HepG2 (cell line): ENCODE data around the gene ARMH3. TPM values are rescaled to one million over a fixed set of nuclear protein-coding genes. Genes with fewer than 3 reads are reported as not detected.

Experiments
- ATAC-seq: fragments of 200-7000 bp; cut with Tn5 transposase; 3 replicates; pipeline ENCODE4 v1.9.1; 2020; ENCODE audit warnings: mild to moderate bottlenecking, moderate library complexity
- BruUV-seq: library from RNA; stranded (reverse); fragments of 400-500 nt; replicated peaks from 2 replicates; lab custom pipeline; 2021; lab: Mats Ljungman, UMichigan
- CTCF ChIA-PET: fragments of 300-600 bp; formaldehyde crosslinking; extraction: SDS; loops from one replicate; lab custom pipeline; 2021; ENCODE audit warnings: low total read pairs, inconsistent platforms, low intra/inter-chr PET ratio; lab: Yijun Ruan, JAX
- POLR2A ChIA-PET: fragments of 350-600 bp; sonication (Branson Sonifier 250); formaldehyde crosslinking; loops from one replicate; lab custom pipeline; 2020; ENCODE audit warnings: antibody characterized with exemption, inconsistent platforms; lab: Yijun Ruan, JAX
- DNase-seq: peaks from one replicate; pipeline ENCODE4 v3.0.0-alpha.2; 2015; ENCODE audit warnings: low spot score
- FAIRE-seq: peaks from 3 replicates; lab custom pipeline; 2011; peaks lifted over from hg19 to GRCh38; lab: Jason Lieb, UNC
- H2AFZ ChIP-seq: one replicate; pipeline ENCODE4 v1.6.1; 2011; ENCODE audit warnings: low read length, inconsistent platforms
- H3K27ac ChIP-seq: fragments of 300-600 bp; 3 replicates; pipeline ENCODE4 v1.8.0; 2011; ENCODE audit warnings: mixed run types, mild to moderate bottlenecking, mixed read lengths, low read length, inconsistent platforms; ENCODE audit not compliant: insufficient read depth; ENCODE audit errors: extremely low read length
- H3K27me3 ChIP-seq, 2 experiments: fragments of 200-600 bp in 1 of 2; 2 replicates in 1 of 2; 3 replicates in 1 of 2; pipeline versions ENCODE4 v1.6.0 to v1.8.0; 2011; ENCODE audit warnings: low read length in 2 of 2, mild to moderate bottlenecking in 2 of 2, moderate library complexity in 2 of 2, inconsistent platforms in 1 of 2; ENCODE audit not compliant: insufficient read depth in 2 of 2, control insufficient read depth in 1 of 2
- H3K36me3 ChIP-seq, 2 experiments: fragments of 200-600 bp in 1 of 2; replicated peaks in 1 of 2; 2 replicates in 1 of 2; 3 replicates in 1 of 2; pipeline versions ENCODE4 v1.5.1 to v1.8.0; 2011; ENCODE audit warnings: low read length in 2 of 2, inconsistent platforms in 1 of 2; ENCODE audit not compliant: insufficient read depth in 2 of 2, control insufficient read depth in 1 of 2
- H3K4me1 ChIP-seq: 2 replicates; pipeline ENCODE4 v1.5.1; 2012; ENCODE audit warnings: low read length, inconsistent platforms; ENCODE audit not compliant: insufficient read depth
- H3K4me2 ChIP-seq: 2 replicates; pipeline ENCODE4 v1.6.0; 2011; ENCODE audit warnings: low read depth, low read length, inconsistent platforms
- H3K4me3 ChIP-seq, 3 experiments: fragments of 200-600 bp in 1 of 3; sonication (generic), shearing (Covaris generic) in 1 of 3; replicated peaks in 1 of 3; 2 replicates each; pipeline ENCODE4 v1.5.1; 2011 to 2016; ENCODE audit warnings: low read length in 3 of 3, inconsistent platforms in 2 of 3, low read depth in 2 of 3, mild to moderate bottlenecking in 2 of 3, control low read depth in 1 of 3, mixed read lengths in 1 of 3; ENCODE audit not compliant: insufficient read depth in 1 of 3
- H3K79me2 ChIP-seq: one replicate; pipeline ENCODE4 v1.6.1; 2011; ENCODE audit warnings: low read length, inconsistent platforms; ENCODE audit not compliant: insufficient read depth
- H3K9ac ChIP-seq: 2 replicates; pipeline ENCODE4 v1.6.0; 2011; ENCODE audit warnings: mild to moderate bottlenecking, low read depth, low read length, inconsistent platforms; ENCODE audit not compliant: insufficient read depth
- H3K9me3 ChIP-seq: 2 replicates; pipeline ENCODE4 v1.5.1; 2012; ENCODE audit warnings: mild to moderate bottlenecking, low read length
- H4K20me1 ChIP-seq: 2 replicates; pipeline ENCODE4 v1.6.0; 2011; ENCODE audit warnings: inconsistent platforms, mild to moderate bottlenecking, low read length, moderate library complexity; ENCODE audit not compliant: insufficient read depth
- AGO2 ChIP-seq: fragments of 200-400 bp; formaldehyde crosslinking; optimal IDR thresholded peaks from 2 replicates; pipeline ENCODE3; 2017; ENCODE audit warnings: mild to moderate bottlenecking, low read depth, low read length, moderate library complexity
- CTCF ChIP-seq: sonication (generic); formaldehyde crosslinking; IDR thresholded peaks from 2 replicates; pipeline ENCODE4 v1.5.0; 2020; ENCODE audit warnings: mild to moderate bottlenecking, missing genetic modification reagents, moderate library complexity
- MAFG ChIP-seq: sonication (generic); formaldehyde crosslinking; IDR thresholded peaks from 2 replicates; pipeline ENCODE4 v1.5.1; 2020; ENCODE audit warnings: mild to moderate bottlenecking, missing genetic modification reagents
- SNAPC4 ChIP-seq: sonication (generic); formaldehyde crosslinking; IDR thresholded peaks from 2 replicates; pipeline ENCODE4 v1.4.0; 2020; ENCODE audit warnings: mild to moderate bottlenecking, missing genetic modification reagents
- ZBTB33 ChIP-seq: sonication (generic); formaldehyde crosslinking; IDR thresholded peaks from 2 replicates; pipeline ENCODE4 v1.4.0; 2020; ENCODE audit warnings: missing genetic modification reagents
- ZNF549 ChIP-seq: sonication (generic); formaldehyde crosslinking; IDR thresholded peaks from 2 replicates; pipeline ENCODE4 v1.5.0; 2020; ENCODE audit warnings: missing genetic modification reagents
- ZNF687 ChIP-seq: sonication (generic); formaldehyde crosslinking; IDR thresholded peaks from 2 replicates; pipeline ENCODE4 v1.5.1; 2020; ENCODE audit warnings: mild to moderate bottlenecking, missing genetic modification reagents, moderate library complexity
- WGBS: methylation state at CpG from one replicate; pipeline ENCODE4 v1.1.6; 2017; ENCODE audit warnings: low lambda C conversion rate; 5-methylcytosine and 5-hydroxymethylcytosine counted together
- in situ Hi-C: cut with HindIII; loops from 2 replicates; pipeline ENCODE4 v1.10.0; 2017; ENCODE audit warnings: low pct_unique_long_range_greater_than_20kb; ENCODE audit not compliant: extremely low pct_ligation_motif_present
- intact Hi-C: fragments of 100-400 bp; cut with micrococcal nuclease; formaldehyde crosslinking; loops from one replicate; pipeline ENCODE4 v1.10.0; 2022; ENCODE audit not compliant: unreplicated experiment
- polyA plus RNA-seq, 8 experiments: library from polyadenylated mRNA; depleted of rRNA in 3 of 8; stranded (reverse) in 7 of 8; unstranded in 1 of 8; fragments of >200 nt; fragmentation: Illumina TruSeq in 4 of 8; extraction: Trizol in 4 of 8; gene quantifications; 2 replicates each; pipeline versions ENCODE4 v1.2.1 to v1.2.3, GENCODE V29; 2011 to 2016; ENCODE audit warnings: low read depth in 4 of 8, missing spikeins in 1 of 8, mixed read lengths in 1 of 8; ENCODE audit not compliant: insufficient read depth in 1 of 8
- total RNA-seq, 5 experiments: library from RNA; depleted of rRNA; stranded (reverse); fragments of >200 nt; fragmentation: Illumina TruSeq; extraction: Trizol; gene quantifications; 2 replicates each; pipeline ENCODE4 v1.2.3, GENCODE V29; 2016; ENCODE audit warnings: low read depth in 1 of 5

Gene ARMH3
- total and polyA plus RNA-seq, 2 of the 13 experiments (the other 11 are each of a cell fraction or from before 2014, with no cell fraction given): 8.4 to 16.9 TPM

GRCh38 chr10:101843032-101844021, 212.6 kb downstream of the ARMH3 start, which contains the start of gene KCNIP2:
Gene KCNIP2, minus strand, starts transcription at chr10:101843800. Its CDS starts 232 bp downstream, at chr10:101843568.
- no peak within 1 kb of the TSS for H3K4me2 ChIP-seq
- no peaks in the 10 kb centered on the region for H3K79me2 ChIP-seq
- no peaks in the 10 kb centered on the region for H3K9me3 ChIP-seq
- H3K27me3 ChIP-seq: no peaks in the 10 kb centered on the region
- ATAC-seq (peak; percentile 10; the same call in 2 of the 3 replicates), FAIRE-seq (no peak), DNase-seq (no peak)
- H2AFZ ChIP-seq: no peak within 1 kb of the TSS
- no TSS peak for BruUV-seq
- ChIA-PET CTCF (no interaction called here), POLR2A (no interaction called here)
- peaks cover 16% of the 10 kb centered on the region; the same call in 1 of the 2 replicates for H4K20me1 ChIP-seq
- H3K36me3 ChIP-seq: peaks cover 4 to 12% of the 10 kb centered on the region in 2 experiments; a peak in 4 of 5 replicates
- H3K4me3 ChIP-seq: no peak within 1 kb of the TSS
- 94% methylated on average over 35 of the region's 60 CpGs for WGBS
- in situ Hi-C loops: loop anchor here (5.0 kb wide), 1 partner anchor 169 kb away; no protein-coding TSS in a partner anchor
- peaks cover 26% of the 10 kb centered on the region for H3K4me1 ChIP-seq
- no peak within 1 kb of the TSS for H3K9ac ChIP-seq
- intact Hi-C loops: no loop called here
- no peak within 1 kb of the TSS for H3K27ac ChIP-seq
- TF ChIP-seq SNAPC4 (CRISPR knock-in tag) (no peak), ZNF687 (CRISPR knock-in tag) (0 out of 2 replicates have a peak, but pooled peaks have one; percentile 4), AGO2 (peak; percentile 79), ZBTB33 (0 out of 2 replicates have a peak, but pooled peaks have one; percentile 59), CTCF (CRISPR knock-in tag) (peak; percentile 28; the same call in 1 of the 2 replicates), ZNF549 (CRISPR knock-in tag) (no peak), MAFG (CRISPR knock-in tag) (no peak)
